Brain microvascular endothelial cell (primary cell): ENCODE results near the gene DEPDC5.
"Not testable (repeated sequence)": the region's sequence is repeated elsewhere in the genome, so short reads cannot be mapped to it uniquely, and the experiment has no call there.

Experiments
- DNase-seq: peaks from one replicate; pipeline ENCODE4 v3.0.0-alpha.2; 2020
- H3K27ac ChIP-seq: fragments of 250-450 bp; sonication (Bioruptor Pico); 2 replicates; pipeline ENCODE4 v1.5.1; 2020; ENCODE audit warnings: mild to moderate bottlenecking, moderate library complexity
- H3K27me3 ChIP-seq: fragments of 250-450 bp; sonication (Bioruptor Pico); replicated peaks from 2 replicates; pipeline ENCODE4 v1.5.1; 2020; ENCODE audit warnings: mild to moderate bottlenecking
- H3K36me3 ChIP-seq: fragments of 250-450 bp; sonication (Bioruptor Pico); replicated peaks from 2 replicates; pipeline ENCODE4 v1.5.1; 2020; ENCODE audit warnings: mild to moderate bottlenecking
- H3K4me3 ChIP-seq: 2 replicates; pipeline ENCODE4 v1.5.1; 2011; ENCODE audit warnings: low read depth, mild to moderate bottlenecking, control low read depth, low read length, moderate library complexity
- in situ Hi-C: cut with HindIII; loops from 2 replicates; pipeline ENCODE4 v1.10.0; 2017; ENCODE audit warnings: low sequenced_read_pairs, low pct_ligation_motif_present
- TF ChIP-seq, protein P1 (sequence below): IDR thresholded peaks from 2 replicates; pipeline ENCODE4 v1.5.1; 2011; ENCODE audit warnings: low read depth, mild to moderate bottlenecking, moderate library complexity, low read length, control low read depth, inconsistent platforms; ENCODE audit errors: missing control alignments

Gene DEPDC5

GRCh38 chr22:31752096-31752847 lies 1.5 kb upstream of the DEPDC5 start:
- DNase-seq, result no peak
- Histone ChIP-seq H3K4me3 (no peak overlapping the region), H3K27ac (no peak overlapping the region), H3K27me3 (no peaks in the 10 kb centered on the region), H3K36me3 (no peaks in the 10 kb centered on the region)
- in situ Hi-C loops, result no loop called here
- TF ChIP-seq, protein P1, sequence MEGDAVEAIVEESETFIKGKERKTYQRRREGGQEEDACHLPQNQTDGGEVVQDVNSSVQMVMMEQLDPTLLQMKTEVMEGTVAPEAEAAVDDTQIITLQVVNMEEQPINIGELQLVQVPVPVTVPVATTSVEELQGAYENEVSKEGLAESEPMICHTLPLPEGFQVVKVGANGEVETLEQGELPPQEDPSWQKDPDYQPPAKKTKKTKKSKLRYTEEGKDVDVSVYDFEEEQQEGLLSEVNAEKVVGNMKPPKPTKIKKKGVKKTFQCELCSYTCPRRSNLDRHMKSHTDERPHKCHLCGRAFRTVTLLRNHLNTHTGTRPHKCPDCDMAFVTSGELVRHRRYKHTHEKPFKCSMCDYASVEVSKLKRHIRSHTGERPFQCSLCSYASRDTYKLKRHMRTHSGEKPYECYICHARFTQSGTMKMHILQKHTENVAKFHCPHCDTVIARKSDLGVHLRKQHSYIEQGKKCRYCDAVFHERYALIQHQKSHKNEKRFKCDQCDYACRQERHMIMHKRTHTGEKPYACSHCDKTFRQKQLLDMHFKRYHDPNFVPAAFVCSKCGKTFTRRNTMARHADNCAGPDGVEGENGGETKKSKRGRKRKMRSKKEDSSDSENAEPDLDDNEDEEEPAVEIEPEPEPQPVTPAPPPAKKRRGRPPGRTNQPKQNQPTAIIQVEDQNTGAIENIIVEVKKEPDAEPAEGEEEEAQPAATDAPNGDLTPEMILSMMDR, result no peak

GRCh38 chr22:31753005-31753633 lies 700 bp upstream of the DEPDC5 start:
- Histone ChIP-seq H3K4me3 (peak overlapping the region; percentile 52), H3K27me3 (no peaks in the 10 kb centered on the region), H3K36me3 (no peaks in the 10 kb centered on the region), H3K27ac (peak overlapping the region; percentile 82)
- TF ChIP-seq, protein P1, result peak; percentile 4
- in situ Hi-C loops, result no loop called here
- no peak for DNase-seq

DNA sequence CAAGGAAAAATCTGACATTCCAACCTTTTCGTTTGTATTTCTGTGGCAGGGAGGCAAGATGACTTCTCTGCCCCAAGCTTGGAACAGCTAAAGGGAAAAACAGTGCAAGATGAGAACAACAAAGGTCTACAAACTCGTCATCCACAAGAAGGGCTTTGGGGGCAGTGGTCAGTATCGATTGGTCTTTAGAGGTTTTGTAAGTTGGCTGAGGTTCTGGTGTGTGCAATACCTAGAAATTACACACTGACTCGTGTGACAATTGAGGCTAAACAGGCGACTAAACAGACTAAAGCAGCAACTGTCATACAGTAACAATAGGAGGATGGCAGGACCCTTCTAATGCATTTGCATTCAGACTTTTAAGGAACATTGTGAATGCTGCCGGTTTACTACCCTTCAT lies 994 bp downstream of the DEPDC5 start:
- H3K27me3 ChIP-seq, result no peaks in the 10 kb centered on the region
- no peak overlapping the region for H3K27ac ChIP-seq
- TF ChIP-seq, protein P1, result no peak
- peak overlapping the region; percentile 85 for H3K4me3 ChIP-seq
- DNase-seq, result no peak
- in situ Hi-C loops, result no loop called here
- peaks cover 5% of the 10 kb centered on the region for H3K36me3 ChIP-seq

- TF ChIP-seq, protein P1, result no peak
- DNase-seq, result no peak
- in situ Hi-C loops, result no loop called here
Observed at GRCh38 chr22:31757265-31757664, 3.4 kb downstream of the DEPDC5 start.

DNA sequence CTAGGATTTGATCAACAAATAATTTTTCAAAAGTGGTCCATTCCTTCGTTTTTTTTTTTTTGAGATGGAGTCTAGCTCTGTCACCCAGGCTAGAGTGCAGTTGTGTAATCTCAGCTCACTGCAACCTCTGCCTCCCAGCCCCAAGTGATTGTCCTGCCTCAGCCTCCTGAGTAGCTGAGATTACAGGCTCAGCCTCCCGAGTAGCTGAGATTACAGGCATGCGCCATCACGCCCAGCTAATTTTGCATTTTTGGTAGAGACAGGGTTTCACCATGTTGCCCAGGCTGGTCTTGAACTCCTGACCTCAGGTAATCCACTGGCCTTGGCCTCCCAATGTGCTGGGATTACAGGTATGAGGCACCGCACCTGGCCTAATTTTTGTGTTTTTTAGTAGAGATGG lies 5.0 kb downstream of the DEPDC5 start:
- H3K4me3 ChIP-seq, H3K27me3 ChIP-seq, DNase-seq, H3K27ac ChIP-seq, in situ Hi-C loops: not testable (repeated sequence)
- H3K36me3 ChIP-seq, result peaks cover 17% of the 10 kb centered on the region

More at GRCh38 chr22:31757265-31757664, 3.4 kb downstream of the DEPDC5 start:
- no peak overlapping the region for H3K4me3 ChIP-seq
- H3K27me3 ChIP-seq, result no peaks in the 10 kb centered on the region
- peaks cover 16% of the 10 kb centered on the region for H3K36me3 ChIP-seq
- H3K27ac ChIP-seq, result no peak overlapping the region

GRCh38 chr22:31764785-31765184 lies 11.0 kb downstream of the DEPDC5 start:
- no peak overlapping the region for H3K4me3 ChIP-seq
- H3K36me3 ChIP-seq, result peaks cover 31% of the 10 kb centered on the region
- in situ Hi-C loops, result no loop called here
- TF ChIP-seq, protein P1, result no peak
- no peaks in the 10 kb centered on the region for H3K27me3 ChIP-seq
- DNase-seq, result no peak
- H3K27ac ChIP-seq, result no peak overlapping the region
